Measurements from ENCODE around the gene HOXA4.
A peak's percentile ranks its signal among the peaks of the same experiment; 100 is the strongest.

The HOXA4 gene

GRCh38 chr7:27104341-27105058 lies 26.1 kb downstream of the HOXA4 start:
- no peak for DNase-seq (ENCODE audit: low read depth)
- H3K4me3 ChIP-seq (ENCODE audit: low read length) = no peak overlapping the region
- no peak for TF ChIP-seq CTCF (conservative IDR thresholded peaks at IDR 0.05; ENCODE audit: low read length)

GRCh38 chr7:27103489-27104226 lies 26.9 kb downstream of the HOXA4 start:
- no peak overlapping the region for H3K4me3 ChIP-seq (ENCODE audit: low read length)
- no peak for TF ChIP-seq CTCF (conservative IDR thresholded peaks at IDR 0.05; ENCODE audit: low read length)
- no peak for DNase-seq (ENCODE audit: low read depth)

GRCh38 chr7:27102581-27103442 lies 27.7 kb downstream of the HOXA4 start, which contains the start of gene HOXA2:
Gene HOXA2 (minus strand): TSS chr7:27102683. CDS start chr7:27102500, 183 bp downstream.
- TF ChIP-seq CTCF (conservative IDR thresholded peaks at IDR 0.05; ENCODE audit: low read length) = no peak
- peak within 1 kb of the TSS; percentile 40 for H3K4me3 ChIP-seq (ENCODE audit: low read length)
- no peak for DNase-seq (ENCODE audit: low read depth)

GRCh38 chr7:27101957-27102580 lies 28.5 kb downstream of the HOXA4 start:
- TF ChIP-seq CTCF (conservative IDR thresholded peaks at IDR 0.05; ENCODE audit: low read length) = no peak
- peak overlapping the region; percentile 40 for H3K4me3 ChIP-seq (ENCODE audit: low read length)
- DNase-seq (ENCODE audit: low read depth) = no peak

- TF ChIP-seq CTCF (conservative IDR thresholded peaks at IDR 0.05; ENCODE audit: low read length) = no peak
- peak overlapping the region; percentile 35 for H3K4me3 ChIP-seq (ENCODE audit: low read length)
- DNase-seq (ENCODE audit: low read depth) = no peak
Measured at GRCh38 chr7:27101171-27101956, 29.2 kb downstream of the HOXA4 start.

- no peak for TF ChIP-seq CTCF (conservative IDR thresholded peaks at IDR 0.05; ENCODE audit: low read length)
- no peak for DNase-seq (ENCODE audit: low read depth)
- H3K4me3 ChIP-seq (ENCODE audit: low read length) = peak overlapping the region; percentile 33
Measured at GRCh38 chr7:27100694-27101170, 29.8 kb downstream of the HOXA4 start.
